GM12872 (cell line): ENCODE data around the gene NEURL1.

Experiments used
- TF ChIP-seq, protein P1 (sequence below): IDR thresholded peaks from 3 replicates; pipeline ENCODE4 v1.5.1; 2011; ENCODE audit warnings: low read depth, mild to moderate bottlenecking, low read length, moderate library complexity; ENCODE audit not compliant: insufficient read depth

Gene NEURL1

DNA sequence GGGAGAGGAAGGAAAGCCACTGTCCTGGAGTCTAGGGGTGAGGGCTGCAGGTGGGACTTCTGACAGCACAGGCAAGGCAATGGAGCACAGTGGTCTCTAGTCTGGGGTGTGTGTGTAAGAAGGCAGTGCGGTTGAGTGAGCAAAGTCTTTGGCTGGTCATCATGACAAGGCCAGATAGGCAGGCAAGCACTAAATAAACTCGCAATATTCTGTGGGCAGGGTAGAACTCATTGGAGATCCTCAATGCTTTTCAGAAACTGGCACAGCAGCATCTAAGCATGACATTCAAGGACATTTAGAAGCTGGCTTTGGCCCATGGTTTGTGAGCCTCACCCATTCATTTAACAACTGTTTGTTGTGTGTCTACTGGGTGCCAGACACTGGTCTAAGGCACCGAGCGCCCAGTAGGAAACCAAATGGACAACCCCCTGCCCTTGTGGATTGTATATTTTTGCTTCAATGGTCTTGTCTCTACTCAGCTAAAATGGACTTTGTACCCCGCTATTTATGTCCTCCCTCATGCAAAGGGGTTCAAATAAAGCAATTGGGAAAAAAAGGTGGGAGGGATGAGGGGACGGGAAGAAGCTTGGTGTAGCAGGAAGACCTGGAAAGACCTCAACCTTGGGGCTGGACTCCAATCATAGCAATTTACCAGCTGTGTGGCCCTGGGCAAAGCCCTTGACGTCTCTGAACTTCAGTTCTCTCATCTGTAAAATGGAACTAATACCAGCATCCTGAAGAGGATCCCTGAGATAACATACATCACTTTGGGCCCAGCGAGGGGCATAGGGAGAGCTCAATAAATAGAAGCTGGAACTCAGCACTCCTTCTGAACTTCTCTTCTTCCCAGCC is 116.0 kb downstream of the NEURL1 start:
- TF ChIP-seq, protein P1, sequence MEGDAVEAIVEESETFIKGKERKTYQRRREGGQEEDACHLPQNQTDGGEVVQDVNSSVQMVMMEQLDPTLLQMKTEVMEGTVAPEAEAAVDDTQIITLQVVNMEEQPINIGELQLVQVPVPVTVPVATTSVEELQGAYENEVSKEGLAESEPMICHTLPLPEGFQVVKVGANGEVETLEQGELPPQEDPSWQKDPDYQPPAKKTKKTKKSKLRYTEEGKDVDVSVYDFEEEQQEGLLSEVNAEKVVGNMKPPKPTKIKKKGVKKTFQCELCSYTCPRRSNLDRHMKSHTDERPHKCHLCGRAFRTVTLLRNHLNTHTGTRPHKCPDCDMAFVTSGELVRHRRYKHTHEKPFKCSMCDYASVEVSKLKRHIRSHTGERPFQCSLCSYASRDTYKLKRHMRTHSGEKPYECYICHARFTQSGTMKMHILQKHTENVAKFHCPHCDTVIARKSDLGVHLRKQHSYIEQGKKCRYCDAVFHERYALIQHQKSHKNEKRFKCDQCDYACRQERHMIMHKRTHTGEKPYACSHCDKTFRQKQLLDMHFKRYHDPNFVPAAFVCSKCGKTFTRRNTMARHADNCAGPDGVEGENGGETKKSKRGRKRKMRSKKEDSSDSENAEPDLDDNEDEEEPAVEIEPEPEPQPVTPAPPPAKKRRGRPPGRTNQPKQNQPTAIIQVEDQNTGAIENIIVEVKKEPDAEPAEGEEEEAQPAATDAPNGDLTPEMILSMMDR = no peak

DNA sequence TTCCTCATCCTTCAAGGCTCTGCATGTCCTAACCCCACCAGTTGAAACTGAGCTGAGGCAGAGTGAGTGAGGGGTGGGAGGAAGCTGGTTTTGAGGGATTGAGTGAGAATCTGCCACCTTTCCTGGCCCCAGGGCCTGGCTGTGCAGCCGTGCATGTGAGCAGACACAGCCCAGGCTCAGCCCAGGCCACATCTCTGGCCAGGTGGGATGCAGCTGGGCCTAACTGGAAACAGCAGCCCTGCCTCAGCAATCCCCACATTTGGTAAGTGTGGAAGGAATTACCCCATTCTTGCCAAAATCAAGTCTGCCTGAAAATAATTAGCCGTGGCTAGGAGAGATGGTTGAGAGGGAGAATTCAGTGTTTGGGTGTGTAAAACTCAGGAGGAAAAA is 116.6 kb downstream of the NEURL1 start:
- TF ChIP-seq, protein P1 = no peak

DNA sequence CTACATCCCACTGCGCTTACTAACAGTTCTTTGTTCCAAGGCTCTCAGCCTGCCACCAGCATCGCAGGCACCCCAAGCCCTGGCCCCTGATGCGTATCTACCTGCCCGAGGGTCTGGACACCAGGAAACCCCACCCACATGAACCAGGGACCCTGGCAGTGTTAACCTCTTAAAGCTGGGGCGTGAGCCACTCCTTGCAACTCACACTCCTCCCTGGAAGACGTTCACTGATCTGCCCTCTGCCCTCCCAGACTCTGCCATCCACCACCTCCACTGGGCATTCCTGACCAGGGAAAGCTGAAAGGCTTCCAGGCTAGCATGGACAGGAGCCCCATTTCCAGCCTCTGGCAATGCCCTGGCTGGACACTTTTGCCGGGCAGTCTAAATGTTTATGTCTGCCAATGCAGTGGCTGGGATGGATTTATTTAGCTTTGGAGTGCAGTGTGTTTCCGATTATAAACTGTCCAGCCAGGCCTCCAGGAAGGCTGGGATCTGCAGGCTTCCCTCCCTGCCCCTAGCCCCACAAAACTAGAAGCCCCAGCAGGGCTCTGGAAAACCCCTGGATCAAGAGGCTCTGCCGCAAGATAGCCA is 117.5 kb downstream of the NEURL1 start:
- TF ChIP-seq, protein P1 = no peak

DNA sequence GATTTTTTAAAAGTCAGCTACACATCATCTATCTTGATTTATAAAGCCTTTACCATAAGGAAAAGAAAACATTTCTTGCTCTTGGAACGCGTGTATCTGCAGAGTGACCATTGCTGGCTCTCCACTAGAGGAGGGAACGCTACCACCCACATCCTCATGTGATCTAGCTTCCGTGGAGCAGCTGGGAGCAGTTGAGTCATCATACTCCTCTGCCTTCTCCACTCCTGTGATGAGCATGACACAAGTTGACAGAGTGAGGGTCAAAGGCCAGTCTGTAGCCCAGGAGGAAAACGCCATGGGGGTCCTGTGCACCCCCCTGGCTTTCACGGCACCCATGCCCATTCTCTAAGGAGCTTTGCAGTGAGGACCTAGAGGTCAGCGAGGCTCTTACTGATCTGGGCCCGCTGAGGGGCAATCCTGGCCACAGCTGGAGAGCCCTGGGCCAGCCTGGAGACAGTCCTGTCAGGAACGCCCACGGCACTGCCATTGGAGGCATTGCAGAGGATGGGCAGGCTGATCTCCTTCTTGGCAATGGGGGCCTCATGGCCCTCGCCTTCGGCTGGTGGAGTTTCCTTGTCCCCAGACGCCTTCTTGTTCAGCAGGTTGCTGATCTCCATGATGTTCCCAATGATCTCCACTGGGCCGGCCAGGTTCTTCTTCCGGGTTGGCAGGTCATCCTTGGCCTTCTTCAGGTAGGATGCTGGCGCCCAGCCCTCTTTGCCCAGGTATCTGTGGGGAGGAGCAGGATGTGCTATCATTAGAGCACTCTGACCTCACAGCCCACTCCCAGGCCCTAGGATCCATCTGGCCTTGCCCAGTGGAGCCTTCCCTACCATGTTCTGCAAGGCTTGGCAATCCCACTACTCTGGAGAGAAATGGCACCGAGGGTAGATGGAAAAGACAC is 119.2 kb downstream of the NEURL1 start:
- TF ChIP-seq, protein P1 = no peak

DNA sequence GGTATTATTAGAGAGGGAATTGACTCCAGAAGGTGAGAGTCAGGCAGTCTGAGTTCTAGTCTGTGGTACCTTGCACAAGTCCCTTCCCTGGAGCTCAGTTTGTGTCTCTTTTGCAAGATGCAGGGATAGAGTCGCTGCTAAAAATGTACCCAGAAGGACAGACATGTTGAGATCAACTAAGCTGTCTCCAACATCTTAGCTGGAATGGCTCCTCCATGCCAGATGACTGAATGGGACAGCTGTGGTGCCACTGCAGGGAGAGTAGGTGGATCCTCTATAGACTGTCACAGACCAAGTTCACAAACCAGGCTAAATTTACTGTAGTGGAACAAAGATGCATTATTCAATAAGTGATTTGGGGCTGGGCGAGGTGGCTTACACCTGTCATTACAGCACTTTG is 120.1 kb downstream of the NEURL1 start:
- TF ChIP-seq, protein P1 = no peak

DNA sequence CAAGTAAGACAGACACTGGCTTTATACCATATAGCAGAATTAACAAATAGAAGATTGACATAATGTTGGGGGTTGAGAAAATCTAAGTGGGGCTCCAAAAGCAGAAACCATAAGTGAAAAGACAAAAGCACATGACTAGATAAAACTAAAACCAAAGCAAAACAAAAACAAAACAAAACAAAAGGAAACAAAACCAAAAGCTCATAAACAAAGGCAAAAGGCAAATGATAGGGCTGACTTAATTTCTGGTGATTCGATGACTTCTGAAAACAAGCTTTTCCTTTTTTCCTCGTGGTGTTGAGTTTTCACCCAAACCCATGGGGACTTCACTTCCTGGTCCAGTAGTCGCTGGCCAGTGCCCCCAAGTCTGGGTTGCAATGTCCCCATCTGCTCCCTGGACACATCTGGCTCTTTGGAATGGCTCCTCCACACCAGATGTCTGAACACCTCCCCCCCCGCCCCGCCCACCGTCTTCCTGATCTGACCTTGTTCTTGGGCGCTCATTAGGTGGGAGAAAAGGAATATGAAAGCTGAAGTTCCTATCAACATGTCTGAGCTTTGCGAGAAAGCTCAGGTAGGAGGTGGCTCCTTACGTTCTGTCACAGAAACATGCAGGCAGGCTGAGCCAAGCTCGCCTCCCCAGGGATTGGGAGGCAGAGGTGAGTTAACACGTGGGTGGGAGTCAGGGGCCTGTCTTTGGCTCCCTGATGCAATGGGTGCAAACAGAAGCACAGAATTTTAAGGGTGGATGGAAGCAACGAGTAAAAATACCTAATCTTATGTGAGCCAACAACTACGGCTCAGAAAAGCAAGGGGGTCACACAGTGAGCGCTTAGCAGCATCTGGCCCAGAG is 121.0 kb downstream of the NEURL1 start:
- TF ChIP-seq, protein P1 = no peak
